Lung (tissue), 12 donors: ENCODE data around the gene HECTD2. TPM values are rescaled to one million over a fixed set of nuclear protein-coding genes. Genes with fewer than 3 reads are reported as not detected.
"Not testable (repeated sequence)": the region's sequence is repeated elsewhere in the genome, so short reads cannot be mapped to it uniquely, and the experiment has no call there.

ENCODE experiments used
- ATAC-seq: fragments of 200-7000 bp; cut with Tn5 transposase; one replicate; pipeline ENCODE4 v1.9.1; 2020; ENCODE audit warnings: moderate number of reproducible peaks; ENCODE audit not compliant: insufficient read depth, low FRiP score
- DNase-seq, 3 donors: peaks; one replicate each; pipeline ENCODE4 v3.0.0-alpha.2; 2013 to 2017
- H3K27ac ChIP-seq, 2 donors: one replicate each; pipeline ENCODE4 v1.5.1; 2013; ENCODE audit warnings: mild to moderate bottlenecking in 2 of 2, moderate library complexity in 2 of 2, control low read depth in 1 of 2, inconsistent platforms in 1 of 2, low read depth in 1 of 2, low read length in 1 of 2
- H3K27me3 ChIP-seq, 3 donors: one replicate each; pipeline ENCODE4 v1.5.1; 2013; ENCODE audit warnings: low read length in 2 of 3; ENCODE audit not compliant: control insufficient read depth in 3 of 3, insufficient read depth in 3 of 3
- H3K36me3 ChIP-seq, 4 donors: one replicate each; pipeline ENCODE4 v1.5.1; 2013; ENCODE audit warnings: low read length in 4 of 4, mild to moderate bottlenecking in 1 of 4, moderate library complexity in 1 of 4; ENCODE audit not compliant: control insufficient read depth in 4 of 4, insufficient read depth in 4 of 4
- H3K4me1 ChIP-seq, 5 donors: one replicate each; pipeline ENCODE4 v1.5.1; 2013; ENCODE audit warnings: low read length in 5 of 5, mild to moderate bottlenecking in 2 of 5, moderate library complexity in 1 of 5; ENCODE audit not compliant: control insufficient read depth in 5 of 5, insufficient read depth in 5 of 5
- H3K4me3 ChIP-seq: one replicate; pipeline ENCODE4 v1.5.1; 2013; ENCODE audit warnings: mild to moderate bottlenecking, control low read depth, moderate library complexity
- H3K9ac ChIP-seq, 2 donors: one replicate each; pipeline ENCODE4 v1.5.1; 2013; ENCODE audit warnings: low read length in 2 of 2, control low read depth in 1 of 2; ENCODE audit not compliant: insufficient read depth in 1 of 2
- H3K9me3 ChIP-seq, 4 donors: one replicate each; pipeline ENCODE4 v1.5.1; 2013; ENCODE audit warnings: low read length in 3 of 4, mild to moderate bottlenecking in 1 of 4, moderate library complexity in 1 of 4; ENCODE audit not compliant: control insufficient read depth in 4 of 4, insufficient read depth in 3 of 4
- WGBS, 2 donors: extraction: QIAGEN DNeasy Blood & Tissue Kit; methylation state at CpG; one replicate each; pipeline ENCODE4 v1.1.7; 2013; 5-methylcytosine and 5-hydroxymethylcytosine counted together
- polyA plus RNA-seq, 2 donors: library from polyadenylated mRNA; stranded (reverse); fragments of 200-250 nt; gene quantifications; one replicate each; pipeline ENCODE4 v1.2.1, GENCODE V29; 2013
- total RNA-seq, 2 donors: library from RNA; depleted of rRNA in 1 of 2; stranded (reverse); fragments of >200 nt in 1 of 2; gene quantifications; one replicate each; pipeline ENCODE4 v1.2.1, GENCODE V29; 2014 to 2021
- TF ChIP-seq, protein P1 (sequence below): IDR thresholded peaks from 2 replicates; pipeline ENCODE4 v1.5.1; 2012; ENCODE audit warnings: mild to moderate bottlenecking; ENCODE audit errors: control extremely low read depth, extremely low read depth
- donor health status: control.
- donor health status: control.
- donor health status: Bipolar disorder and iron deficiency.
- donor health status: healthy.
- donor health status: DM: yes; HTN: yes; CAD: no.

HECTD2 gene
- total and polyA plus RNA-seq, 4 donors, result 3.1 to 50.8 (median 7.2) TPM

DNA sequence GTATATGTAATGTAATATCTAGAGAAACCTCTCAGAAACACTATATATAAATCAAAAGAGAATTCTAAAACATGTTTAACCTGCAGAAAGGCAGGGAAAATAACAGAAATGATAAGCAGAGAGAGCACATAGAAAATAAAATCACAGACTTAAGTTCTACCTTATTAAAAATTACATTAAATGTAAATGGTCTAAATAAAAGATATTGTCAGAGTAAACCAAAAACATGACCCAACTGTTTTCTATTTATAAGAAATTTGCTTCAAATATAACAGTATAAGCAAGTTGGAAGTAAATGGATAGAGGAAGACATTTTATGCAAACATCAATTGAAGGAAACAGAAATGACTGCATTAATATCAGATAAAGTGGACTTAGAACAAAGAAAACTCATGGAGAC, 43.4 kb downstream of the HECTD2 start:
- no peak for DNase-seq
- no peak overlapping the region for H3K27ac ChIP-seq
- no peak overlapping the region for H3K9ac ChIP-seq
- H3K9me3 ChIP-seq, result peaks cover 3 to 26% (median 12%) of the 10 kb centered on the region in 4 donors
- no peak for ATAC-seq
- no peak overlapping the region for H3K4me3 ChIP-seq
- H3K27me3 ChIP-seq, result no peaks in the 10 kb centered on the region
- TF ChIP-seq, protein P1, sequence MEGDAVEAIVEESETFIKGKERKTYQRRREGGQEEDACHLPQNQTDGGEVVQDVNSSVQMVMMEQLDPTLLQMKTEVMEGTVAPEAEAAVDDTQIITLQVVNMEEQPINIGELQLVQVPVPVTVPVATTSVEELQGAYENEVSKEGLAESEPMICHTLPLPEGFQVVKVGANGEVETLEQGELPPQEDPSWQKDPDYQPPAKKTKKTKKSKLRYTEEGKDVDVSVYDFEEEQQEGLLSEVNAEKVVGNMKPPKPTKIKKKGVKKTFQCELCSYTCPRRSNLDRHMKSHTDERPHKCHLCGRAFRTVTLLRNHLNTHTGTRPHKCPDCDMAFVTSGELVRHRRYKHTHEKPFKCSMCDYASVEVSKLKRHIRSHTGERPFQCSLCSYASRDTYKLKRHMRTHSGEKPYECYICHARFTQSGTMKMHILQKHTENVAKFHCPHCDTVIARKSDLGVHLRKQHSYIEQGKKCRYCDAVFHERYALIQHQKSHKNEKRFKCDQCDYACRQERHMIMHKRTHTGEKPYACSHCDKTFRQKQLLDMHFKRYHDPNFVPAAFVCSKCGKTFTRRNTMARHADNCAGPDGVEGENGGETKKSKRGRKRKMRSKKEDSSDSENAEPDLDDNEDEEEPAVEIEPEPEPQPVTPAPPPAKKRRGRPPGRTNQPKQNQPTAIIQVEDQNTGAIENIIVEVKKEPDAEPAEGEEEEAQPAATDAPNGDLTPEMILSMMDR, result no peak
- H3K36me3 ChIP-seq, result peaks cover 0 to 29% (median 2%) of the 10 kb centered on the region in 4 donors
- no peaks in the 10 kb centered on the region for H3K4me1 ChIP-seq

DNA sequence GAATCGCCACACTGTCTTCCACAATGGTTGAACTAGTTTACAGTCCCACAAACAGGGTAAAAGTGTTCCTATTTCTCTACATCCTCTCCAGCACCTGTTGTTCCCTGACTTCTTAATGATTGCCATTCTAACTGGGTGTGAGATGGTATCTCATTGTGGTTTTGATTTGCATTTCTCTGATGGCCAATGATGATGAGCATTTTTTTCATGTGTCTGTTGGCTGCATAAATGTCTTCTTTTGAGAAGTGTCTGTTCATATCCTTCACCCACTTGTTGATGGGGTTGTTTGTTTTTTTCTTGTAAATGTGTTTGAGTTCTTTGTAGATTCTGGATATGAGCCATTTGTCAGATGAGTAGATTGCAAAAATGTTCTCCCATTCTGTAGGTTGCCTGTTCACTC, 45.0 kb downstream of the HECTD2 start:
- not testable (repeated sequence) for ATAC-seq, H3K4me3 ChIP-seq, H3K27me3 ChIP-seq, H3K27ac ChIP-seq, DNase-seq, H3K4me1 ChIP-seq, H3K9ac ChIP-seq
- Histone ChIP-seq H3K9me3 (peaks cover 3 to 26% (median 12%) of the 10 kb centered on the region in 4 donors), H3K36me3 (peaks cover 0 to 29% (median 4%) of the 10 kb centered on the region in 4 donors)
- 96 to 100% methylated on average over 1 of the region's 1 CpG for WGBS, 2 donors

DNA sequence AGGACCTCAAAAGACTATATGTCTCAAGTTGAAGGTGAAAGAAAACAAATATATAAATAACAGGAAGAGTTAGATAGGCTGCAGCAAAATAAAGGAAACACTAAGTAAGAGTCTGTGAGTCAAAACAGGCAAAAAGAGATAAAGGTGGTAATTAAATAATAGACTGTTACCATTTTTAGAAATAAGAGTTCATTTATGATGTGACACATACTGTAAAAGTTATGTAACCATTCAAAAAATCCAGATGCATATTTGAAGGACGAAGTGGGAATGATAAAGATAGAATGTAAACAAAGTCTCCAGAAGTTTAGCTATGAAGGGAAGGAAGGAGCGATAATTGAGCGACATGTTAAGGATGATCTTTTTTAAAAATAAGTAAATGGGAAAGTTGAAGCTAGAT, 50.5 kb downstream of the HECTD2 start:
- peaks cover 0 to 6% (median 2%) of the 10 kb centered on the region in 4 donors for H3K9me3 ChIP-seq
- no peak for ATAC-seq
- H3K27ac ChIP-seq, result no peak overlapping the region
- TF ChIP-seq, protein P1, result no peak
- 74 to 79% methylated on average over 3 of the region's 3 CpGs for WGBS, 2 donors
- H3K4me3 ChIP-seq, result no peak overlapping the region
- H3K4me1 ChIP-seq, result peaks cover 0 to 11% (median 0%) of the 10 kb centered on the region in 5 donors
- H3K9ac ChIP-seq, result no peak overlapping the region
- peak in 2 of 3 donors; percentile 80 to 85 for DNase-seq
- peaks cover 0 to 37% (median 24%) of the 10 kb centered on the region in 4 donors for H3K36me3 ChIP-seq
- H3K27me3 ChIP-seq, result no peaks in the 10 kb centered on the region

DNA sequence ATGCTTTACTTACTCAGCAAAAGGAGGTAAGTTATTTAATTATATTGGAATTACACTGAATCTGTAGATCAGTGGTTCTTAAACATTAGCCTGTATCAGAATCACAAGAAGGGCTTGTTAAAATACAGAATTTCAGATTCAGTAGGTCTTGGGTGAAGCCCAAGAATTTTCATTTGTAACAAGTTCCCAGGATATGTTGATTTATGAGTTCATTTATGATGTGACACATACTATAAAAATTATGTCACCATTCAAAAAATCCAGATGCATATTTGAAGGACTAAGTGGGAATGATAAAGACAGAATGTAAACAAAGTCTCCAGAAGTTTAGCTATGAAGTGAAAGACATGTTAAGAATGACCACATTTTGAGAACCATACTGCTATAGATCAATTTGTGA, 52.3 kb downstream of the HECTD2 start:
- Histone ChIP-seq H3K9ac (no peak overlapping the region), H3K4me3 (no peak overlapping the region), H3K9me3 (peaks cover 0 to 6% (median 2%) of the 10 kb centered on the region in 4 donors), H3K27me3 (no peaks in the 10 kb centered on the region), H3K27ac (no peak overlapping the region), H3K4me1 (peaks cover 0 to 11% (median 0%) of the 10 kb centered on the region in 5 donors), H3K36me3 (peaks cover 8 to 53% (median 32%) of the 10 kb centered on the region in 4 donors)
- TF ChIP-seq, protein P1, result no peak
- DNase-seq, result no peak
- ATAC-seq, result no peak
